K562 (cell line): ENCODE data around the gene BLM. TPM values are rescaled to one million over a fixed set of nuclear protein-coding genes. Genes with fewer than 3 reads are reported as not detected.

Source experiments
- ASH1L ChIP-seq: fragments of 450-650 bp; IDR thresholded peaks from 2 replicates; pipeline ENCODE4 v1.6.1; 2018; ENCODE audit warnings: borderline replicate concordance, mild to moderate bottlenecking, low read depth; ENCODE audit not compliant: partially characterized antibody
- C11orf30 ChIP-seq: fragments of 450-650 bp; IDR thresholded peaks from 2 replicates; pipeline ENCODE4 v1.6.1; 2016; ENCODE audit warnings: low read depth, mild to moderate bottlenecking
- CC2D1A ChIP-seq: fragments of 450-650 bp; IDR thresholded peaks from 2 replicates; pipeline ENCODE4 v1.6.1; 2017; ENCODE audit warnings: mild to moderate bottlenecking
- CEBPB ChIP-seq: fragments of 450-650 bp; IDR thresholded peaks from 2 replicates; pipeline ENCODE4 v1.6.1; 2016; ENCODE audit warnings: missing genetic modification characterization, missing compliant biosample characterization
- CTBP1 ChIP-seq: fragments of 450-650 bp; IDR thresholded peaks from 2 replicates; pipeline ENCODE4 v1.6.1; 2016; ENCODE audit warnings: borderline replicate concordance
- HDAC8 ChIP-seq: fragments of 450-650 bp; IDR thresholded peaks from 2 replicates; pipeline ENCODE4 v1.6.1; 2016; ENCODE audit warnings: mild to moderate bottlenecking, missing genetic modification characterization, moderate library complexity, missing compliant biosample characterization
- MCM7 ChIP-seq, 2 experiments: fragments of 450-650 bp; IDR thresholded peaks; 2 replicates each; pipeline ENCODE4 v1.6.1; 2016 to 2018
- MLLT1 ChIP-seq, 2 experiments: fragments of 450-650 bp; IDR thresholded peaks; 2 replicates each; pipeline ENCODE4 v1.6.1; 2016
- NCOA2 ChIP-seq, 2 experiments: fragments of 450-650 bp; IDR thresholded peaks; 2 replicates each; pipeline ENCODE4 v1.6.1; 2018; ENCODE audit warnings: mild to moderate bottlenecking in 2 of 2, moderate library complexity in 1 of 2; ENCODE audit not compliant: partially characterized antibody in 2 of 2
- NR4A1 ChIP-seq, 2 experiments: fragments of 250-450 bp in 1 of 2; fragments of 450-650 bp in 1 of 2; sonication (Bioruptor Pico) in 1 of 2; IDR thresholded peaks; 2 replicates each; pipeline versions ENCODE4 v1.4.0 to v1.6.1; 2016 to 2020; ENCODE audit warnings: mild to moderate bottlenecking in 2 of 2, missing compliant biosample characterization in 1 of 2, missing genetic modification characterization in 1 of 2, moderate library complexity in 1 of 2
- PHB ChIP-seq: fragments of 250-450 bp; sonication (Bioruptor Pico); IDR thresholded peaks from 2 replicates; pipeline ENCODE4 v1.5.0; 2021
- RAD21 ChIP-seq, 2 experiments: fragments of 250-450 bp in 1 of 2; fragments of 450-650 bp in 1 of 2; sonication (Bioruptor Pico) in 1 of 2; formaldehyde crosslinking in 1 of 2; IDR thresholded peaks in 1 of 2; conservative IDR thresholded peaks in 1 of 2; 2 replicates each; pipeline versions ENCODE4 v1.4.0 to v1.8.0; 2020 to 2022; ENCODE audit warnings: mild to moderate bottlenecking in 2 of 2, moderate library complexity in 1 of 2
- TFAM ChIP-seq: fragments of 250-450 bp; sonication (Bioruptor Pico); conservative IDR thresholded peaks from 2 replicates; pipeline ENCODE4 v1.5.0; 2021; ENCODE audit warnings: mild to moderate bottlenecking, moderate library complexity
- XRCC4 ChIP-seq: IDR thresholded peaks from one replicate; pipeline ENCODE4 v1.6.1; 2011; ENCODE audit not compliant: insufficient read depth, insufficient read length; ENCODE audit errors: extremely low read depth
- ZBTB2 ChIP-seq: fragments of 450-650 bp; IDR thresholded peaks from 2 replicates; pipeline ENCODE4 v1.6.1; 2016; ENCODE audit warnings: antibody characterized with exemption
- ZNF175 ChIP-seq: fragments of 200-800 bp; sonication (Bioruptor generic); IDR thresholded peaks from 2 replicates; pipeline ENCODE4 v1.6.1; 2016; ENCODE audit warnings: low read depth, mild to moderate bottlenecking, missing genetic modification characterization, missing compliant biosample characterization
- ZNF224 ChIP-seq: sonication (generic); formaldehyde crosslinking; IDR thresholded peaks from 2 replicates; pipeline ENCODE4 v1.8.0; 2022; ENCODE audit warnings: mild to moderate bottlenecking, missing genetic modification reagents
- ZNF347 ChIP-seq: fragments of 450-650 bp; formaldehyde crosslinking; IDR thresholded peaks from 2 replicates; pipeline ENCODE4 v1.4.0; 2020; ENCODE audit warnings: low read depth, mild to moderate bottlenecking, moderate library complexity
- ZNF512 ChIP-seq: IDR thresholded peaks from 2 replicates; pipeline ENCODE4 v1.6.1; 2016; ENCODE audit warnings: missing genetic modification characterization, missing compliant biosample characterization
- ZNF740 ChIP-seq, 3 experiments: fragments of 200-800 bp in 1 of 3; sonication (Bioruptor generic) in 1 of 3; sonication (generic) in 1 of 3; formaldehyde crosslinking in 1 of 3; IDR thresholded peaks; 2 replicates each; pipeline versions ENCODE4 v1.6.1 to v1.8.0; 2016 to 2022; ENCODE audit warnings: mild to moderate bottlenecking in 2 of 3, missing compliant biosample characterization in 2 of 3, missing genetic modification characterization in 2 of 3, missing genetic modification reagents in 1 of 3
- ZNF76 ChIP-seq: fragments of 250-450 bp; sonication (Bioruptor Pico); IDR thresholded peaks from 2 replicates; pipeline ENCODE4 v1.4.0; 2020; ENCODE audit warnings: mild to moderate bottlenecking, moderate library complexity, borderline replicate concordance
- ZNF830 ChIP-seq: fragments of 250-450 bp; sonication (Bioruptor Pico); IDR thresholded peaks from 2 replicates; pipeline ENCODE4 v1.5.0; 2021; ENCODE audit warnings: mild to moderate bottlenecking
- polyA plus RNA-seq, 8 experiments: library from polyadenylated mRNA; depleted of rRNA in 4 of 8; stranded (reverse) in 5 of 8; unstranded in 3 of 8; fragments of >200 nt; fragmentation: Nextera tagmentation in 2 of 8; fragmentation: Illumina TruSeq in 1 of 8; extraction: Ambion mirVana in 2 of 8; extraction: Trizol in 1 of 8; gene quantifications; 2 replicates each; pipeline versions ENCODE4 v1.2.1 to v1.2.3, GENCODE V29; 2011 to 2014; ENCODE audit warnings: inconsistent platforms in 1 of 8, missing spikeins in 1 of 8
- total RNA-seq, 7 experiments: library from RNA; depleted of rRNA in 6 of 7; stranded (reverse); fragments of >200 nt in 6 of 7; fragmentation: Illumina TruSeq in 2 of 7; extraction: Trizol in 2 of 7; gene quantifications; 2 replicates each; pipeline versions ENCODE4 v1.2.1 to v1.2.3, GENCODE V29; 2011 to 2021; ENCODE audit warnings: low replicate concordance in 1 of 7

The BLM gene
- total and polyA plus RNA-seq, 9 of the 15 experiments (the other 6 are each of a cell fraction or from before 2014, with no cell fraction given), result 21.0 to 56.0 (median 43.9) TPM

- TF ChIP-seq ZNF76 (CRISPR knock-in tag) (no peak), ZNF175 (CRISPR knock-in tag) (no peak), NCOA2 (IDR thresholded peaks at IDR 0.05; ENCODE audit: partially characterized antibody in 2 of 2) (no peak), HDAC8 (tag) (no peak), ZNF347 (CRISPR knock-in tag) (no peak), NR4A1 (CRISPR knock-in tag; IDR thresholded peaks at IDR 0.05) (0 out of 2 replicates have a peak, but pooled peaks have one; percentile 42), NR4A1 (tag; IDR thresholded peaks at IDR 0.05) (no peak), ASH1L (peak; percentile 73), CTBP1 (peak; percentile 60), TFAM (CRISPR knock-in tag) (no peak), MLLT1 (IDR thresholded peaks at IDR 0.05) (no peak; a peak in 1 of 4 replicates), PHB (CRISPR knock-in tag) (no peak), XRCC4 (no peak), C11orf30 (no peak; the same call in 1 of the 2 replicates), RAD21 (CRISPR knock-in tag; conservative IDR thresholded peaks at IDR 0.05 in 1 of 2, IDR thresholded peaks at IDR 0.05 in 1 of 2) (no peak), ZNF512 (no peak), CEBPB (no peak), ZBTB2 (peak; percentile 57; the same call in 1 of the 2 replicates), MCM7 (IDR thresholded peaks at IDR 0.05) (no peak), ZNF224 (CRISPR knock-in tag) (no peak), CC2D1A (0 out of 2 replicates have a peak, but pooled peaks have one; percentile 55), ZNF830 (CRISPR knock-in tag) (no peak), ZNF740 (CRISPR knock-in tag; IDR thresholded peaks at IDR 0.05) (no peak), ZNF740 (tag; IDR thresholded peaks at IDR 0.05) (no peak)
Measured at GRCh38 chr15:90716976-90717821, at the start of gene BLM (continued).
